Smooth muscle cell of bladder (primary cell): ENCODE data around the gene DLG4. TPM values are rescaled to one million over a fixed set of nuclear protein-coding genes. Genes with fewer than 3 reads are reported as not detected.

Source experiments
- total RNA-seq: library from RNA; depleted of rRNA; stranded (reverse); fragments of >200 nt; gene quantifications from 2 replicates; pipeline ENCODE4 v1.2.3, GENCODE V29; 2014

DLG4 gene
- 9.0 and 18.4 TPM in 2 replicates for total RNA-seq

DNA sequence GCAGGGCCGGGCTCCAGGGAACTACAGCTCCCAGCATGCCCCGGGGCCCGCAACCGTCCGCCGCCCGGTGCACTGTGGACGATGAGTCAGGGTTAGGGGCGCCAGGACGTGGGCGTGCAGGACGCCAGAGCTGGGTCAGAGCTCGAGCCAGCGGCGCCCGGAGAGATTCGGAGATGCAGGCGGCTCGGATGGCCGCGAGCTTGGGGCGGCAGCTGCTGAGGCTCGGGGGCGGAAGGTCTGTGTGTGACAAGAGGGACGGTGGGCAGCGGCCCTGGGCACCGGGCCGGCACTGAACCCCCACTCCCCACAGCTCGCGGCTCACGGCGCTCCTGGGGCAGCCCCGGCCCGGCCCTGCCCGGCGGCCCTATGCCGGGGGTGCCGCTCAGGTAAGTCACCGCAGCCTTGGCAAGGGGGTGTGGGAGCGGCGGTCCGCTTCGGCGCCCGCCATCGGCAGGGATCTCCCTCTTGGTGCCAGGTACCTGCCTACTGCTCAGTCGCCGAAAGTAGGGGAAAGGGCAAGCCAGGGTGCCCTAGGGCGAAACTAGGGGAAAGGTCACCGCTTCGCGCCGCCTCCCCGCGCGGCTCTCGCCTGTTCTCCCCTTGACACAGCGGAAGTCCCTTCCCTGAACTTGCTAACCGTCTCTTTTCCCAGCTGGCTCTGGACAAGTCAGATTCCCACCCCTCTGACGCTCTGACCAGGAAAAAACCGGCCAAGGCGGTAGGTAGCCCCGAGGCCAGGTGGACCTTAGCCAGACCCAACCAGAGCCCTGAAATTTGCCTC, at the start of gene DLG4, which contains the start of gene ACADVL:
DLG4 (minus strand) TSS at position 25 of the 781 bp plus-strand sequence.
ACADVL (plus strand) TSS at position 127 of the 781 bp plus-strand sequence; CDS start at position 174, 47 bp downstream.

DNA sequence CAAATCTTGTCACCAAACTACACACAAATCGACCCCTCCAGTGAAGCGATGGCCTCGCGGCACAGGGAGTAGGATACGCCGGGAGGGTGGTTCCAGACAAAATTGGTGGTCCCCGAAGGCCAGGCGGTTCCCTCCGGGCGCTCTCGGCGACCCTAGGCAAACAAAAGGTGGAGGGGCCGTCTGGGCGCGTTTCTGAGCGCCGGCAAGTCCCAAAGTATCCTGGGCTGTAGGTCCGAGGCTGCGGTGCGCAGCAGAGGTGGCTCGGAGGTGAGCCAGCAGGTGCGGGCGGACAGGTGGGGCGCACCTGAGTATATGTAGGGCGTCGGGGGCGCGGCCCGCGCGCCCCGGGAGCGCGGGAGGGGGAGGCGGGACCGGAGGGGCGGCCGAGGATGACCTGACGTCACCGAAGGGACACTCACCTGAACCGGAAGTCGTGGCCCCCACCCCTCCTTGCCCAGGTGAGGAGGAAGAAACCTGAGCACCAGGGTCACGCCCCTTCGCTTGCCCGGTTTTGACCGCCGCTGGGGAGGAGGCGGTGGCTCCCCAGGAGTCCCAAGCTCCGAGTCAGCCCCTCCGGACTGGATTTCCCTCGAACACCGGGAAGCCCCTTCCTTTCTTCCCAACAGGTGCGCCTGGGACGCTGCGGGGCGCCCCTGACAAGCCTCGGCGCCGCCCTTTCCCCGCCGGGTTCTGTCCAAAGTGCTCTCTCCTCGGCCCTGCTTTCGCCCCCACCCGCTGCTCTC, 42.7 kb upstream of the DLG4 start, which contains the start of gene CLDN7:
CLDN7 (minus strand) TSS at position 287 of the 743 bp plus-strand sequence. CDS start 435 bp downstream, outside the sequence.

GRCh38 chr17:7252176-7253043, 32.8 kb upstream of the DLG4 start, which contains the start of gene ELP5:
TSS of gene ELP5 (plus strand) at chr17:7252215. CDS start at chr17:7252551, 336 bp downstream.

GRCh38 chr17:7251661-7252175, 32.1 kb upstream of the DLG4 start, which contains the start of gene CTDNEP1:
TSS of gene CTDNEP1 (minus strand) at chr17:7251734. CDS start at chr17:7251296, 438 bp downstream.

GRCh38 chr17:7241783-7242716, 22.4 kb upstream of the DLG4 start, which contains the start of gene GABARAP:
TSS of gene GABARAP (minus strand) at chr17:7242449. CDS start at chr17:7242330, 119 bp downstream.

GRCh38 chr17:7239091-7240027, 19.7 kb upstream of the DLG4 start, which contains the start of gene PHF23:
TSS of gene PHF23 (minus strand) at chr17:7239457. CDS start at chr17:7239279, 178 bp downstream.

GRCh38 chr17:7234083-7234951, 14.7 kb upstream of the DLG4 start, which contains the start of gene DVL2:
TSS of gene DVL2 (minus strand) at chr17:7234517. CDS start at chr17:7234262, 255 bp downstream.

DNA sequence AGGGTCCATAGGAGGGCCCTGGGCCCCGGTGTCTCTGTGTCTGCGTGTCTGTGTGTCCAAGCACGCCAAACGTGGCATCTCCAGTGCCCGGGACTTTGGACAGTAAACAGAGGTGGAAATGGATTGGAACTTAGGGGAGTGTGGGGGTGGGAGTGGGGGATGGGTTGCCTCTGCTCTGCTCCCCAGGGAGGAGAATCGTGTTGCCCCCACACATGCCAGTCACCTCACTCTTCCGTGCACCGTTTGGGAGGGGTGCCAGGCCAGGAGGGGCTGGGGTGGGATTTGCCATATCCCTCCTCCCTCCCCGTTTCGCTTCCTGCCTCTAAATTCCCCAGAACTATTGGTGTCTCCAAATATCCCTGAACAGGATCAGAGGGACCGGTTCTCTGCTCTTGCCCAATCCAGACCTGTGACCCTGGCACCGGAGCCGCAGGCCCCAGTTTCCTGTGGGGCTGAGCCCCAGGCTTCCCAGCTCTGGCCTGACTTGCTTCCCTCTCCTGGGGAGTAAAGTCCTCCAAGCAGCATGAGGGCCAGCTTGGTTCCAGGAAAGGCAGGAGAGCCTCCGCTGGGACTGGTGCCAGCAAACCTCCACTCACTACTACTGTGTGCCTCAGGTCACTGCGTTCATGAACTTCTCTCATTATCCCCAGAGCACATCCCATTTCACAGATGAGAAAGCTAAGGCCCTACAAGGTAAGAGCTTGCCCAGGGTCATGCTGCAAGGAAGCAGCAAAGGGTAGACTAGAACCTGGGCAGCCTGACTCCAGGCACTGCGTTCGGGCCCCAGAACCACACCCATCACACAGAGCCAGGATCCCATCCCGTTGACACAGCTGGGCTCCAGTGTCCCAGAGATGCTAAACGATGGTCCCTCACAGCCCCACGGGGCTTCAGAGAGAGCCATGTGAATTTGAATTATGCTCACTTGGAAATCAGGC, 40.0 kb downstream of the DLG4 start, which contains the start of gene ASGR1:
ASGR1 (minus strand) TSS at position 54 of the 938 bp plus-strand sequence. CDS start 807 bp downstream, outside the sequence.

Other genes starting within 250 kb of the DLG4 start
- not detected in 2 replicates for gene ALOX12, start 223.8 kb downstream of the DLG4 start, total RNA-seq
- 34.1 and 44.0 TPM in 2 replicates for gene RNASEK, start 207.2 kb downstream of the DLG4 start, total RNA-seq
- 0.83 TPM in 1 of 2 replicates, not detected in the other for gene BCL6B, start 196.8 kb downstream of the DLG4 start, total RNA-seq
- gene SLC16A13, start 183.8 kb downstream of the DLG4 start, total RNA-seq: 0.57 and 0.92 TPM in 2 replicates
- 0.28 TPM in 2 replicates for gene SLC16A11, start 175.7 kb downstream of the DLG4 start, total RNA-seq
- not detected in 2 replicates for gene CLEC10A, start 139.6 kb downstream of the DLG4 start, total RNA-seq
- gene ASGR2, start 105.0 kb downstream of the DLG4 start, total RNA-seq: not detected in 2 replicates
- gene ASGR1, start 40.5 kb downstream of the DLG4 start, total RNA-seq: 0.28 and 0.37 TPM in 2 replicates
- gene ACADVL, start 102 bp upstream of the DLG4 start, total RNA-seq: 227 and 290 TPM in 2 replicates
- gene DVL2, start 14.7 kb upstream of the DLG4 start, total RNA-seq: 78.2 and 87.1 TPM in 2 replicates
- gene PHF23, start 19.6 kb upstream of the DLG4 start, total RNA-seq: 38.3 and 47.5 TPM in 2 replicates
- gene GABARAP, start 22.6 kb upstream of the DLG4 start, total RNA-seq: 168 and 193 TPM in 2 replicates
- 15.2 and 17.6 TPM in 2 replicates for gene CTDNEP1, start 31.9 kb upstream of the DLG4 start, total RNA-seq
- 26.5 and 27.7 TPM in 2 replicates for gene ELP5, start 32.4 kb upstream of the DLG4 start, total RNA-seq
- gene CLDN7, start 42.6 kb upstream of the DLG4 start, total RNA-seq: 1.3 and 1.6 TPM in 2 replicates
- gene SLC2A4, start 61.9 kb upstream of the DLG4 start, total RNA-seq: 0.28 TPM in 2 replicates
- 0.09 TPM in 1 of 2 replicates, not detected in the other for gene YBX2, start 74.8 kb upstream of the DLG4 start, total RNA-seq
- gene EIF5A, start 87.8 kb upstream of the DLG4 start, total RNA-seq: 397 and 405 TPM in 2 replicates
- 26.2 and 32.5 TPM in 2 replicates for gene GPS2, start 95.5 kb upstream of the DLG4 start, total RNA-seq
- 14.4 and 23.1 TPM in 2 replicates for gene NEURL4, start 109.5 kb upstream of the DLG4 start, total RNA-seq
- gene ACAP1, start 116.7 kb upstream of the DLG4 start, total RNA-seq: 2.1 and 3.3 TPM in 2 replicates
- gene KCTD11, start 132.3 kb upstream of the DLG4 start, total RNA-seq: 6.8 and 16.4 TPM in 2 replicates
- not detected in 2 replicates for gene TMEM95, start 135.3 kb upstream of the DLG4 start, total RNA-seq
- gene TNK1, start 161.3 kb upstream of the DLG4 start, total RNA-seq: 0.37 and 0.57 TPM in 2 replicates
- 13.9 and 14.4 TPM in 2 replicates for gene PLSCR3, start 174.7 kb upstream of the DLG4 start, total RNA-seq
- 105 and 158 TPM in 2 replicates for gene TMEM256, start 184.3 kb upstream of the DLG4 start, total RNA-seq
- 4.1 and 6.3 TPM in 2 replicates for gene NLGN2, start 188.0 kb upstream of the DLG4 start, total RNA-seq
- gene SPEM1, start 200.5 kb upstream of the DLG4 start, total RNA-seq: not detected in 2 replicates
- gene SPEM2, start 205.8 kb upstream of the DLG4 start, total RNA-seq: not detected in 2 replicates
- gene SPEM3, start 209.0 kb upstream of the DLG4 start, total RNA-seq: not detected in 2 replicates
- gene TMEM102, start 215.6 kb upstream of the DLG4 start, total RNA-seq: 0.71 and 0.74 TPM in 2 replicates
- gene FGF11, start 219.7 kb upstream of the DLG4 start, total RNA-seq: 0.71 and 3.4 TPM in 2 replicates
- 5.9 and 7.3 TPM in 2 replicates for gene CHRNB1, start 225.2 kb upstream of the DLG4 start, total RNA-seq